DND-41 (cell line): ENCODE results near the gene ITGAE.

Experiments
- CTCF ChIP-seq: IDR thresholded peaks from 2 replicates; pipeline ENCODE4 v1.5.1; 2012; ENCODE audit warnings: borderline replicate concordance, low read length, moderate library complexity, mild to moderate bottlenecking; ENCODE audit not compliant: poor library complexity, severe bottlenecking; ENCODE audit errors: extremely low read depth
- EZH2 ChIP-seq: IDR thresholded peaks from 3 replicates; pipeline ENCODE4 v1.6.1; 2012; ENCODE audit warnings: borderline replicate concordance, low read depth, mild to moderate bottlenecking, moderate library complexity, low read length, inconsistent platforms; ENCODE audit not compliant: severe bottlenecking

- TF ChIP-seq CTCF (no peak), EZH2 (no peak)
These were observed 111.5 kb downstream of the ITGAE start for GRCh38 chr17:3689262-3690093.
